WTC11 (cell line): ENCODE data around the gene HTR3A. TPM values are rescaled to one million over a fixed set of nuclear protein-coding genes. Genes with fewer than 3 reads are reported as not detected.
A peak's percentile ranks its signal among the peaks of the same experiment; 100 is the strongest.

Source experiments
- ATAC-seq: fragments of 200-7000 bp; cut with Tn5 transposase; 2 replicates; pipeline ENCODE4 v1.10.0; 2021; ENCODE audit warnings: mild to moderate bottlenecking, moderate library complexity
- CTCF ChIA-PET: fragments of 300-600 bp; sonication (Branson Sonifier 250); formaldehyde crosslinking; loops from one replicate; lab custom pipeline; 2021; ENCODE audit warnings: antibody characterized with exemption; lab: Charles Lee
- POLR2A ChIA-PET: fragments of 350-600 bp; sonication (Branson Sonifier 250); formaldehyde crosslinking; loops from one replicate; lab custom pipeline; 2021; ENCODE audit warnings: antibody characterized with exemption; lab: Charles Lee
- DNase-seq: peaks from one replicate; pipeline ENCODE4 v3.0.0; 2021; ENCODE audit warnings: low spot score
- H3K27ac Mint-ChIP-seq: 2 replicates; pipeline ENCODE4 v1.8.0; 2021; ENCODE audit warnings: mixed read lengths
- H3K27me3 Mint-ChIP-seq: 2 replicates; pipeline ENCODE4 v1.8.0; 2021; ENCODE audit warnings: low read depth, mild to moderate bottlenecking, moderate library complexity, mixed read lengths
- H3K36me3 Mint-ChIP-seq: 2 replicates; pipeline ENCODE4 v1.8.0; 2021; ENCODE audit warnings: mixed read lengths
- H3K4me1 Mint-ChIP-seq: 2 replicates; pipeline ENCODE4 v1.8.0; 2022; ENCODE audit warnings: mixed read lengths
- H3K4me3 Mint-ChIP-seq: 2 replicates; pipeline ENCODE4 v1.8.0; 2021; ENCODE audit warnings: mild to moderate bottlenecking, moderate library complexity, mixed read lengths
- H3K9me3 Mint-ChIP-seq: 2 replicates; pipeline ENCODE4 v1.8.0; 2021; ENCODE audit warnings: mixed read lengths
- ATF2 ChIP-seq: sonication (generic); formaldehyde crosslinking; IDR thresholded peaks from 2 replicates; pipeline ENCODE4 v1.8.1; 2022; ENCODE audit warnings: low read depth, missing genetic modification reagents, borderline replicate concordance
- ELF4 ChIP-seq: sonication (generic); formaldehyde crosslinking; IDR thresholded peaks from 2 replicates; pipeline ENCODE4 v1.8.1; 2022; ENCODE audit warnings: low read depth, mild to moderate bottlenecking, moderate library complexity, missing genetic modification reagents
- EMX1 ChIP-seq: fragments of 250-450 bp; sonication (Bioruptor Pico); IDR thresholded peaks from 2 replicates; pipeline ENCODE4 v1.8.0; 2021; ENCODE audit warnings: mild to moderate bottlenecking
- GRHL2 ChIP-seq: fragments of 250-450 bp; sonication (Bioruptor Pico); IDR thresholded peaks from 2 replicates; pipeline ENCODE4 v1.8.0; 2022; ENCODE audit warnings: mild to moderate bottlenecking, moderate library complexity; ENCODE audit not compliant: insufficient replicate concordance, severe bottlenecking
- HMGXB4 ChIP-seq: sonication (generic); formaldehyde crosslinking; IDR thresholded peaks from 2 replicates; pipeline ENCODE4 v1.8.1; 2023; ENCODE audit warnings: mild to moderate bottlenecking, moderate library complexity, missing genetic modification reagents
- KAT7 ChIP-seq: sonication (generic); formaldehyde crosslinking; IDR thresholded peaks from 2 replicates; pipeline ENCODE4 v1.8.1; 2023; ENCODE audit warnings: missing genetic modification reagents, mild to moderate bottlenecking, borderline replicate concordance
- SP1 ChIP-seq: sonication (generic); formaldehyde crosslinking; conservative IDR thresholded peaks from 2 replicates; pipeline ENCODE4 v1.8.1; 2022; ENCODE audit warnings: missing genetic modification reagents
- TCF7 ChIP-seq: sonication (generic); formaldehyde crosslinking; IDR thresholded peaks from 2 replicates; pipeline ENCODE4 v1.8.0; 2022; ENCODE audit warnings: mild to moderate bottlenecking, low read depth, missing genetic modification reagents, moderate library complexity
- TEAD1 ChIP-seq: sonication (generic); formaldehyde crosslinking; IDR thresholded peaks from 2 replicates; pipeline ENCODE4 v1.8.0; 2022; ENCODE audit warnings: mild to moderate bottlenecking, missing genetic modification reagents
- ZBTB21 ChIP-seq: sonication (generic); formaldehyde crosslinking; IDR thresholded peaks from 2 replicates; pipeline ENCODE4 v1.8.1; 2023; ENCODE audit warnings: mild to moderate bottlenecking, missing genetic modification reagents, borderline replicate concordance
- ZNF121 ChIP-seq: sonication (generic); formaldehyde crosslinking; IDR thresholded peaks from 2 replicates; pipeline ENCODE4 v1.8.0; 2023; ENCODE audit warnings: missing genetic modification reagents
- total RNA-seq: library from RNA; stranded (reverse); gene quantifications from 3 replicates; pipeline ENCODE4 v1.2.3, GENCODE V29; 2021
- TF ChIP-seq, protein P1 (sequence below): fragments of 250-450 bp; sonication (Bioruptor Pico); IDR thresholded peaks from 2 replicates; pipeline ENCODE4 v1.9.0; 2021; ENCODE audit warnings: mild to moderate bottlenecking, borderline replicate concordance
- TF ChIP-seq, protein P2 (sequence below): sonication (generic); formaldehyde crosslinking; IDR thresholded peaks from 2 replicates; pipeline ENCODE4 v1.8.1; 2022; ENCODE audit warnings: low read depth, mild to moderate bottlenecking, moderate library complexity, missing genetic modification reagents, borderline replicate concordance
- TF ChIP-seq, protein P3 (sequence below): sonication (generic); formaldehyde crosslinking; conservative IDR thresholded peaks from 2 replicates; pipeline ENCODE4 v1.8.1; 2023; ENCODE audit warnings: mild to moderate bottlenecking, low read depth, missing genetic modification reagents, moderate library complexity
- TF ChIP-seq, protein P4 (sequence below): sonication (generic); formaldehyde crosslinking; conservative IDR thresholded peaks from 2 replicates; pipeline ENCODE4 v1.8.1; 2022; ENCODE audit warnings: mild to moderate bottlenecking, missing genetic modification reagents
- TF ChIP-seq, protein P5 (sequence below): sonication (generic); formaldehyde crosslinking; IDR thresholded peaks from 2 replicates; pipeline ENCODE4 v1.8.0; 2023; ENCODE audit warnings: mild to moderate bottlenecking, missing genetic modification reagents

HTR3A gene
- total RNA-seq, 1 experiment from 2014 or later: 4.1 TPM

DNA sequence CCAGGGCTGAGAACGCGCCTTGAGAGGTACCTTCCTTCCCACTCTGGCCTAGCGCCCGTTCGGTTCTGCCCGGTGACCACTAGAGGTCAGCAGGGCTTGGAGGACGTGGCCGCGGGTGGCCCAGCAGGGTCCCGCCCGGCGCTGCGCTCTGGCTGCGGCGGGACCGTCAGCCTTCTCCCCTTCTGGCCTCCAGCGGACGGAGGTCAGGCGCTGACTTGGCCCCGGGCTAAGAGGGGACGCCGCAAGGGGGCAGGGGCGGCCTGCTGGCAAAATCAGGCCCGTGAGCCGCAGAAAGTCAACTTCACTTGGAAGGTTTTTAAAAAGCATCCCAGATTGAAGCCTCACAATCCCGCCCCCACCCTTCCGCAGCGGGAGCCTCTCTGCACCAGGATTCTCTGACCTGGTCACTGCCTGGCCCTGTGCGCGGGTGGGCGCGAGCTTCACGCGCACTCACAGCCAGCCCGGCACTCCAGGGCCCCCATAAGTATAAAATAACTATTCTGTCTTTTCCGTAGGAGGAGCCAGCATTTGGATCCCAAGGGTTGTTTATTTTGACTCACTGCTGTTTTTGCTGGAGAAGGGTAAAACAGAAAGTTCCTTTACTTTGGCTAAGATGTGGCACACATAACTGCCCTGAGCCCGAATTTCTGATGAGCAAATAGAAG lies 61.4 kb downstream of the HTR3A start (continued):
- TF ChIP-seq, protein P1, sequence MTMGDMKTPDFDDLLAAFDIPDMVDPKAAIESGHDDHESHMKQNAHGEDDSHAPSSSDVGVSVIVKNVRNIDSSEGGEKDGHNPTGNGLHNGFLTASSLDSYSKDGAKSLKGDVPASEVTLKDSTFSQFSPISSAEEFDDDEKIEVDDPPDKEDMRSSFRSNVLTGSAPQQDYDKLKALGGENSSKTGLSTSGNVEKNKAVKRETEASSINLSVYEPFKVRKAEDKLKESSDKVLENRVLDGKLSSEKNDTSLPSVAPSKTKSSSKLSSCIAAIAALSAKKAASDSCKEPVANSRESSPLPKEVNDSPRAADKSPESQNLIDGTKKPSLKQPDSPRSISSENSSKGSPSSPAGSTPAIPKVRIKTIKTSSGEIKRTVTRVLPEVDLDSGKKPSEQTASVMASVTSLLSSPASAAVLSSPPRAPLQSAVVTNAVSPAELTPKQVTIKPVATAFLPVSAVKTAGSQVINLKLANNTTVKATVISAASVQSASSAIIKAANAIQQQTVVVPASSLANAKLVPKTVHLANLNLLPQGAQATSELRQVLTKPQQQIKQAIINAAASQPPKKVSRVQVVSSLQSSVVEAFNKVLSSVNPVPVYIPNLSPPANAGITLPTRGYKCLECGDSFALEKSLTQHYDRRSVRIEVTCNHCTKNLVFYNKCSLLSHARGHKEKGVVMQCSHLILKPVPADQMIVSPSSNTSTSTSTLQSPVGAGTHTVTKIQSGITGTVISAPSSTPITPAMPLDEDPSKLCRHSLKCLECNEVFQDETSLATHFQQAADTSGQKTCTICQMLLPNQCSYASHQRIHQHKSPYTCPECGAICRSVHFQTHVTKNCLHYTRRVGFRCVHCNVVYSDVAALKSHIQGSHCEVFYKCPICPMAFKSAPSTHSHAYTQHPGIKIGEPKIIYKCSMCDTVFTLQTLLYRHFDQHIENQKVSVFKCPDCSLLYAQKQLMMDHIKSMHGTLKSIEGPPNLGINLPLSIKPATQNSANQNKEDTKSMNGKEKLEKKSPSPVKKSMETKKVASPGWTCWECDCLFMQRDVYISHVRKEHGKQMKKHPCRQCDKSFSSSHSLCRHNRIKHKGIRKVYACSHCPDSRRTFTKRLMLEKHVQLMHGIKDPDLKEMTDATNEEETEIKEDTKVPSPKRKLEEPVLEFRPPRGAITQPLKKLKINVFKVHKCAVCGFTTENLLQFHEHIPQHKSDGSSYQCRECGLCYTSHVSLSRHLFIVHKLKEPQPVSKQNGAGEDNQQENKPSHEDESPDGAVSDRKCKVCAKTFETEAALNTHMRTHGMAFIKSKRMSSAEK (CRISPR knock-in tag): no peak
- TF ChIP-seq, all 79 proteins: peak for 19

DNA sequence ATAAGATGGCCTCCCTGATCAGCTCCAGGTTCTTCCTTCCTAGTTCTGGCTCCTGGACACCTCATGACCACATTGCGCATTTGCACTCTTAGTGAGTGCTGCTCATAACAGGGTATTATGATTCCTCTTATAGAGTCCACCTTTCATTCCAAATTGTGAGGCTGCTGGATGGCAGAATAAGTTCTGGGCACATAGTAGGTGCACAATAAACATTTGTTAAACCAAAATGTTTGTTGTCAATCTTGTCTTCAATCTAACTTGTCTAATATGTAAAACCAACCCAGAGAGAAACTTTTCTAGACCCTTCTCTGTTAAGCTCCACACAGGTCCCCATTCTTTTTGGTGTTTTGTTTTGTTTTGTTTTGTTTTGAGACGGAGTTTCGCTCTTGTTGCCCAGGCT lies 62.0 kb downstream of the HTR3A start:
- no peak for TF ChIP-seq HMGXB4 (CRISPR knock-in tag)
- TF ChIP-seq GRHL2: no peak
- TF ChIP-seq ZBTB21 (CRISPR knock-in tag): no peak
- TF ChIP-seq TCF7 (CRISPR knock-in tag): no peak
- TF ChIP-seq KAT7 (CRISPR knock-in tag): no peak
- no peak for TF ChIP-seq EMX1 (CRISPR knock-in tag)
- no peak for TF ChIP-seq ATF2 (CRISPR knock-in tag)
- TF ChIP-seq, all 79 proteins: peak for 0
- H3K36me3 Mint-ChIP-seq: no peaks in the 10 kb centered on the region
- no peak overlapping the region for H3K27ac Mint-ChIP-seq
- H3K4me3 Mint-ChIP-seq: peak overlapping the region; percentile 50; the same call in 1 of the 2 replicates
- ATAC-seq (no peak), DNase-seq (no peak)
- POLR2A ChIA-PET: no interaction called here
- no peaks in the 10 kb centered on the region for H3K27me3 Mint-ChIP-seq
- no peaks in the 10 kb centered on the region for H3K4me1 Mint-ChIP-seq
- no peaks in the 10 kb centered on the region for H3K9me3 Mint-ChIP-seq
- CTCF ChIA-PET: interaction anchor here (1.7 to 7.3 kb wide), 4 partner anchors 72 to 223 kb away, joined by 6 to 102 read pairs (median 14); no protein-coding TSS in a partner anchor

GRCh38 chr11:114039551-114039950 lies 64.6 kb downstream of the HTR3A start:
- no peaks in the 10 kb centered on the region for H3K9me3 Mint-ChIP-seq
- no peaks in the 10 kb centered on the region for H3K36me3 Mint-ChIP-seq
- ATAC-seq: no peak
- peaks cover 5% of the 10 kb centered on the region; the same call in 1 of the 2 replicates for H3K4me1 Mint-ChIP-seq
- DNase-seq: no peak
- H3K4me3 Mint-ChIP-seq: no peak overlapping the region
- H3K27ac Mint-ChIP-seq: no peak overlapping the region
- POLR2A ChIA-PET: no interaction called here
- TF ChIP-seq SP1 (CRISPR knock-in tag) (no peak), ELF4 (CRISPR knock-in tag) (no peak), EMX1 (CRISPR knock-in tag) (no peak), ZNF121 (no peak), TEAD1 (CRISPR knock-in tag) (no peak)
- TF ChIP-seq, protein P2, sequence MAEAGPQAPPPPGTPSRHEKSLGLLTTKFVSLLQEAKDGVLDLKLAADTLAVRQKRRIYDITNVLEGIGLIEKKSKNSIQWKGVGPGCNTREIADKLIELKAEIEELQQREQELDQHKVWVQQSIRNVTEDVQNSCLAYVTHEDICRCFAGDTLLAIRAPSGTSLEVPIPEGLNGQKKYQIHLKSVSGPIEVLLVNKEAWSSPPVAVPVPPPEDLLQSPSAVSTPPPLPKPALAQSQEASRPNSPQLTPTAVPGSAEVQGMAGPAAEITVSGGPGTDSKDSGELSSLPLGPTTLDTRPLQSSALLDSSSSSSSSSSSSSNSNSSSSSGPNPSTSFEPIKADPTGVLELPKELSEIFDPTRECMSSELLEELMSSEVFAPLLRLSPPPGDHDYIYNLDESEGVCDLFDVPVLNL (CRISPR knock-in tag): no peak
- TF ChIP-seq, protein P3, sequence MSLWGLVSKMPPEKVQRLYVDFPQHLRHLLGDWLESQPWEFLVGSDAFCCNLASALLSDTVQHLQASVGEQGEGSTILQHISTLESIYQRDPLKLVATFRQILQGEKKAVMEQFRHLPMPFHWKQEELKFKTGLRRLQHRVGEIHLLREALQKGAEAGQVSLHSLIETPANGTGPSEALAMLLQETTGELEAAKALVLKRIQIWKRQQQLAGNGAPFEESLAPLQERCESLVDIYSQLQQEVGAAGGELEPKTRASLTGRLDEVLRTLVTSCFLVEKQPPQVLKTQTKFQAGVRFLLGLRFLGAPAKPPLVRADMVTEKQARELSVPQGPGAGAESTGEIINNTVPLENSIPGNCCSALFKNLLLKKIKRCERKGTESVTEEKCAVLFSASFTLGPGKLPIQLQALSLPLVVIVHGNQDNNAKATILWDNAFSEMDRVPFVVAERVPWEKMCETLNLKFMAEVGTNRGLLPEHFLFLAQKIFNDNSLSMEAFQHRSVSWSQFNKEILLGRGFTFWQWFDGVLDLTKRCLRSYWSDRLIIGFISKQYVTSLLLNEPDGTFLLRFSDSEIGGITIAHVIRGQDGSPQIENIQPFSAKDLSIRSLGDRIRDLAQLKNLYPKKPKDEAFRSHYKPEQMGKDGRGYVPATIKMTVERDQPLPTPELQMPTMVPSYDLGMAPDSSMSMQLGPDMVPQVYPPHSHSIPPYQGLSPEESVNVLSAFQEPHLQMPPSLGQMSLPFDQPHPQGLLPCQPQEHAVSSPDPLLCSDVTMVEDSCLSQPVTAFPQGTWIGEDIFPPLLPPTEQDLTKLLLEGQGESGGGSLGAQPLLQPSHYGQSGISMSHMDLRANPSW: no peak
- TF ChIP-seq, protein P4, sequence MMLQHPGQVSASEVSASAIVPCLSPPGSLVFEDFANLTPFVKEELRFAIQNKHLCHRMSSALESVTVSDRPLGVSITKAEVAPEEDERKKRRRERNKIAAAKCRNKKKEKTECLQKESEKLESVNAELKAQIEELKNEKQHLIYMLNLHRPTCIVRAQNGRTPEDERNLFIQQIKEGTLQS: no peak
- TF ChIP-seq, protein P5, sequence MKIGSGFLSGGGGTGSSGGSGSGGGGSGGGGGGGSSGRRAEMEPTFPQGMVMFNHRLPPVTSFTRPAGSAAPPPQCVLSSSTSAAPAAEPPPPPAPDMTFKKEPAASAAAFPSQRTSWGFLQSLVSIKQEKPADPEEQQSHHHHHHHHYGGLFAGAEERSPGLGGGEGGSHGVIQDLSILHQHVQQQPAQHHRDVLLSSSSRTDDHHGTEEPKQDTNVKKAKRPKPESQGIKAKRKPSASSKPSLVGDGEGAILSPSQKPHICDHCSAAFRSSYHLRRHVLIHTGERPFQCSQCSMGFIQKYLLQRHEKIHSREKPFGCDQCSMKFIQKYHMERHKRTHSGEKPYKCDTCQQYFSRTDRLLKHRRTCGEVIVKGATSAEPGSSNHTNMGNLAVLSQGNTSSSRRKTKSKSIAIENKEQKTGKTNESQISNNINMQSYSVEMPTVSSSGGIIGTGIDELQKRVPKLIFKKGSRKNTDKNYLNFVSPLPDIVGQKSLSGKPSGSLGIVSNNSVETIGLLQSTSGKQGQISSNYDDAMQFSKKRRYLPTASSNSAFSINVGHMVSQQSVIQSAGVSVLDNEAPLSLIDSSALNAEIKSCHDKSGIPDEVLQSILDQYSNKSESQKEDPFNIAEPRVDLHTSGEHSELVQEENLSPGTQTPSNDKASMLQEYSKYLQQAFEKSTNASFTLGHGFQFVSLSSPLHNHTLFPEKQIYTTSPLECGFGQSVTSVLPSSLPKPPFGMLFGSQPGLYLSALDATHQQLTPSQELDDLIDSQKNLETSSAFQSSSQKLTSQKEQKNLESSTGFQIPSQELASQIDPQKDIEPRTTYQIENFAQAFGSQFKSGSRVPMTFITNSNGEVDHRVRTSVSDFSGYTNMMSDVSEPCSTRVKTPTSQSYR (CRISPR knock-in tag): no peak
- TF ChIP-seq, all 79 proteins: peak for 0
- CTCF ChIA-PET: interaction anchor here (0.6 to 7.3 kb wide), 3 partner anchors 13 to 221 kb away, joined by 3 to 102 read pairs (median 4); no protein-coding TSS in a partner anchor
- H3K27me3 Mint-ChIP-seq: no peaks in the 10 kb centered on the region; the same call in 1 of the 2 replicates
